KMS-11 (cell line): ENCODE data around the gene FAXDC2.

Experiments
- H2AFZ ChIP-seq: fragments of 200-600 bp; sonication (generic); 2 replicates; pipeline ENCODE4 v1.6.1; 2016; ENCODE audit warnings: antibody characterized with exemption, mixed run types, low read depth
- H3K27ac ChIP-seq: fragments of 200-600 bp; sonication (generic); 2 replicates; pipeline ENCODE4 v1.6.1; 2016; ENCODE audit warnings: mild to moderate bottlenecking, mixed run types
- H3K27me3 ChIP-seq: fragments of 200-600 bp; sonication (generic); 2 replicates; pipeline ENCODE4 v1.6.1; 2017; ENCODE audit warnings: mild to moderate bottlenecking, low read depth, mixed run types, moderate library complexity; ENCODE audit not compliant: insufficient read depth
- H3K36me3 ChIP-seq: fragments of 200-600 bp; sonication (generic); 2 replicates; pipeline ENCODE4 v1.6.1; 2017; ENCODE audit warnings: mild to moderate bottlenecking, mixed run types; ENCODE audit not compliant: insufficient read depth
- H3K4me1 ChIP-seq: fragments of 200-600 bp; sonication (generic); 2 replicates; pipeline ENCODE4 v1.6.1; 2016; ENCODE audit warnings: mild to moderate bottlenecking, low read depth, mixed run types; ENCODE audit not compliant: poor library complexity, severe bottlenecking
- H3K4me2 ChIP-seq: fragments of 200-600 bp; sonication (generic); 2 replicates; pipeline ENCODE4 v1.7.0; 2016; ENCODE audit warnings: mild to moderate bottlenecking, mixed run types
- H3K4me3 ChIP-seq: fragments of 200-600 bp; sonication (generic); IDR thresholded peaks from 2 replicates; pipeline ENCODE4 v1.6.1; 2017; ENCODE audit warnings: low read depth, low read length, mixed read lengths; ENCODE audit not compliant: insufficient read depth
- H3K79me2 ChIP-seq: fragments of 200-600 bp; sonication (generic); 2 replicates; pipeline ENCODE4 v1.6.1; 2016; ENCODE audit warnings: low read depth, mixed run types; ENCODE audit not compliant: insufficient read depth
- H3K9ac ChIP-seq: fragments of 200-600 bp; sonication (generic); 2 replicates; pipeline ENCODE4 v1.6.1; 2016; ENCODE audit warnings: mild to moderate bottlenecking, mixed run types
- H4K20me1 ChIP-seq: fragments of 200-600 bp; sonication (generic); 2 replicates; pipeline ENCODE4 v1.6.1; 2016; ENCODE audit warnings: mild to moderate bottlenecking, mixed run types; ENCODE audit not compliant: insufficient read depth
- TF ChIP-seq, protein P1 (sequence below): fragments of 200-600 bp; sonication (generic); conservative IDR thresholded peaks from 2 replicates; pipeline ENCODE4 v1.6.1; 2017; ENCODE audit warnings: low read depth, mild to moderate bottlenecking, antibody characterized with exemption, low read length, moderate library complexity, mixed read lengths

The FAXDC2 gene

DNA sequence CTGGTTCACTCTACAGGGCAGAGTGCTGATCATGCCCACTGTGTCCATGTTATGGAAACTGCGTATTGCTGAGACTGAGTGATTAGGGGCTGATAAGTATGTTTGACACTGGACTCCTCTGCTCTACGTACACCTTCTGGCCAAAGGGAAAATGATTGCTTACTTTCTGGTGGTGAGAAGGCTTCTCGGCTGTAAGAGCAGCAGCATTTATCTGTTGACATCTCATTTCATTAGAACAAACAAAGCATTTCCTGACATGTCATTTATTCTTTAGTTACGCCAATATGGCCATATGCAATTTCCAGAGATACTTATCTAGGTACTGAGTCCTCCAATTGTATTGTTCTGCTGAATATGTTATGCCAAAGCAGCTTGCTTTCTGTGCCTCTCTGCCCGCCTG, 5.6 kb downstream of the FAXDC2 start:
- TF ChIP-seq, protein P1, sequence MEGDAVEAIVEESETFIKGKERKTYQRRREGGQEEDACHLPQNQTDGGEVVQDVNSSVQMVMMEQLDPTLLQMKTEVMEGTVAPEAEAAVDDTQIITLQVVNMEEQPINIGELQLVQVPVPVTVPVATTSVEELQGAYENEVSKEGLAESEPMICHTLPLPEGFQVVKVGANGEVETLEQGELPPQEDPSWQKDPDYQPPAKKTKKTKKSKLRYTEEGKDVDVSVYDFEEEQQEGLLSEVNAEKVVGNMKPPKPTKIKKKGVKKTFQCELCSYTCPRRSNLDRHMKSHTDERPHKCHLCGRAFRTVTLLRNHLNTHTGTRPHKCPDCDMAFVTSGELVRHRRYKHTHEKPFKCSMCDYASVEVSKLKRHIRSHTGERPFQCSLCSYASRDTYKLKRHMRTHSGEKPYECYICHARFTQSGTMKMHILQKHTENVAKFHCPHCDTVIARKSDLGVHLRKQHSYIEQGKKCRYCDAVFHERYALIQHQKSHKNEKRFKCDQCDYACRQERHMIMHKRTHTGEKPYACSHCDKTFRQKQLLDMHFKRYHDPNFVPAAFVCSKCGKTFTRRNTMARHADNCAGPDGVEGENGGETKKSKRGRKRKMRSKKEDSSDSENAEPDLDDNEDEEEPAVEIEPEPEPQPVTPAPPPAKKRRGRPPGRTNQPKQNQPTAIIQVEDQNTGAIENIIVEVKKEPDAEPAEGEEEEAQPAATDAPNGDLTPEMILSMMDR = no peak
- no peaks in the 10 kb centered on the region for H4K20me1 ChIP-seq
- H3K27me3 ChIP-seq = no peaks in the 10 kb centered on the region
- no peak overlapping the region for H3K27ac ChIP-seq
- H3K4me2 ChIP-seq = no peak overlapping the region
- no peak overlapping the region for H3K4me3 ChIP-seq
- H3K36me3 ChIP-seq = no peaks in the 10 kb centered on the region
- H3K9ac ChIP-seq = no peak overlapping the region
- H2AFZ ChIP-seq = no peak overlapping the region
- no peaks in the 10 kb centered on the region for H3K79me2 ChIP-seq
- H3K4me1 ChIP-seq = peaks cover 4% of the 10 kb centered on the region

DNA sequence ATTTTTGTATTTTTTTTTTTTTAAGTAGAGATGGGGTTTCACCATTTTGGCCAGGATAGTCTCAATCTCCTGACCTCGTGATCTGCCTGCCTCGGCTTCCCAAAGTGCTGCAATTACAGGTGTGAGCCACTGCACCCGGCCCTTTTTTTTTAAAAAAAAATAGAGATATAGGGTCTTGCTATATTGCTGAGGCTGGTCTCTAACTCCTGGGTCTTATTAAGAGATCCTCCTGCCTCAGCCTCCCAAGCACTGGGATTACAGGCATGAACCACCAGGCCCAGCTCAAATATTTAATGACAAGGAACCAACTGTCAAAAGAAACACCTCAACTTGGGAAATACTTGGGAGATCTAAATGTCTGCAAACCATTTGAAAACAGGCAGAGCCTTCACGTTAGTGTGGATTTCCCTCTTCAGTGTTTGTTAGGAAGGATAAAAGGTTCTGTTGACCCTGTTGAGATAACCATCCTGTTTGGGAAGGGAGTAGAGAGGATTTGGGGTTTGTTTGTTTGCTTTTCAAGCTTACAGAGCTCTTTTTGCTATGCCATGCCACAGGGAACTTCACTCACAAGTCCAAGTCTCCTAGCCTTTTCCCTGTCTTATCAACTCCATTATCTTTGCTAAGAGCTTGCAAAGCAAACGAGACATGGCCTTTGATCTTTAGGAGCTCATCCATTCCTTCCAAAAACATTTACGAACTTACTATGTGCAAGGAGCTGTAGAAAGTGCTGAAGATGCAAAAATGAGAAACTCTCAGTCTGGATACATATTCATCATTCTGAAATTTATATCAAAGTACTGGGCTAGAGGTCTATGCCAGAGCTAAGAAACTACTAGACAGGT, 7.5 kb downstream of the FAXDC2 start:
- H3K4me1 ChIP-seq = peaks cover 4% of the 10 kb centered on the region
- no peaks in the 10 kb centered on the region for H4K20me1 ChIP-seq
- no peaks in the 10 kb centered on the region for H3K27me3 ChIP-seq
- H3K79me2 ChIP-seq = no peaks in the 10 kb centered on the region
- H3K27ac ChIP-seq = no peak overlapping the region
- H3K4me3 ChIP-seq = no peak overlapping the region
- H3K9ac ChIP-seq = no peak overlapping the region
- no peaks in the 10 kb centered on the region for H3K36me3 ChIP-seq
- H2AFZ ChIP-seq = no peak overlapping the region
- no peak overlapping the region for H3K4me2 ChIP-seq
- TF ChIP-seq, protein P1 = no peak

DNA sequence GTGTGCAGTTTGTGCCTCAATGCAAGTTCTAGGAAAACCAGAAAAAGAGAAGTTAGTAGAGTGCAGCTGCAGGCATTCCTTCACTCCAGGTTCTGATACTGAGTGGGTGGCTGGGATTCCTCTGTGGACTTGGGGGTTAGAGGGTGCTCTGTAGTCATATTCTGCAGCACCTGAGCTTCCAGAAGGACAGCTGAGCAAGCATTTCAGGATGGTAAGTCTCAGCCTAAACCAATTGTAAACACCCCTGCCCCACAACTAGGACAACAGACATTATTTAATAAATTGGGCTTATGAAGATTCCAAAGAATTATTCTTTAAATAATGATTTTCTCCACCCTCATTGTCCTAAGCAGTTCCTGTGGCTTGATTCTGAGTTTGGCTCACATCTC, 9.1 kb downstream of the FAXDC2 start:
- Histone ChIP-seq H3K36me3 (no peaks in the 10 kb centered on the region), H3K4me2 (no peak overlapping the region), H3K9ac (no peak overlapping the region), H4K20me1 (no peaks in the 10 kb centered on the region), H3K27me3 (no peaks in the 10 kb centered on the region), H2AFZ (no peak overlapping the region), H3K27ac (no peak overlapping the region), H3K79me2 (no peaks in the 10 kb centered on the region), H3K4me3 (no peak overlapping the region), H3K4me1 (peaks cover 4% of the 10 kb centered on the region)
- TF ChIP-seq, protein P1 = no peak

DNA sequence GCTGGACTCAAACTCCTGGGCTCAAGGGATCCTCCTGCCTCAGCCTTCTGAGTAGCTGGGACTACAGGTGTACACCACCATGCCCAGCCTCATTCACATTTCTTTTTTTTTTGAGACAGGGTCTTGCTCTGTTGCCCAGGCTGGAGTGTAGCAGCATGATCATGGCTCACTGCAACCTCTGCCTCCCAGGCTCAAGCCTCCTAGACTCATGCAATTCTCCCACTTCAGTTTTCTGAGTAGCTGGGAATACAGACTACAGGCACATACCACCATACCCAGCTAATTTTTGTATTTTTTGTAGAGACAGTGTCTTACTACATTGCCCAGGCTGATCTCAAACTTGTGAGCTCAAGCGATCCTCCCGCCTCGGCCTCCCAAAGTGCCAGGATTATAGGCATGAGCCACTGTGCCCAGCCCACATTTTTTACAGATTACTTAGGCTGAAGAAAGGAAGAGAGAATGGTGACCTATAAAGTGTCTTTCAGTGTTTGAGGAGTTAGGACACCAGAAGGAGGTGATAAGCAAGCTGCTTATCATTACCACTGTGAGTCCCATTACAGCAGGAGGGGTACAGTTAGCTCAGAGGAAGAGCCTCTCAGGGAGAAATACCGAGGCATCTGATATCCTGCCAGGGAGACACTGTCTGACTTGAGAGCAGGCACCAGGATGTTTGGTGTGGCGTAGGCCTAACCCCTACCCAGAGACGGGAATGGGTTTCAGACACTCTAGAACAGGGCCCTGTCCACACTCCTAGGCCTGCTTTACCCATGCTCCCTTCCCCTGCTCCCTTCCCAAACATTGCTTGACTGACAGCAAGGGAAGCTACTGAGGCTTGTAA, 9.7 kb downstream of the FAXDC2 start:
- Histone ChIP-seq H3K4me1 (peaks cover 4% of the 10 kb centered on the region), H3K79me2 (no peaks in the 10 kb centered on the region), H3K27me3 (no peaks in the 10 kb centered on the region), H3K4me3 (no peak overlapping the region), H2AFZ (no peak overlapping the region), H3K4me2 (no peak overlapping the region), H3K36me3 (no peaks in the 10 kb centered on the region), H3K9ac (no peak overlapping the region), H4K20me1 (no peaks in the 10 kb centered on the region), H3K27ac (no peak overlapping the region)
- TF ChIP-seq, protein P1 = no peak
